HuH-7.5 (cell line): ENCODE measurements around the gene AKT2.
A peak's percentile ranks its signal among the peaks of the same experiment; 100 is the strongest.
"Not testable (repeated sequence)": the region's sequence is repeated elsewhere in the genome, so short reads cannot be mapped to it uniquely, and the experiment has no call there.

Experiments
- DNase-seq: peaks from one replicate; pipeline ENCODE4 v3.0.0; 2011; ENCODE audit warnings: low spot score

Gene AKT2

DNA sequence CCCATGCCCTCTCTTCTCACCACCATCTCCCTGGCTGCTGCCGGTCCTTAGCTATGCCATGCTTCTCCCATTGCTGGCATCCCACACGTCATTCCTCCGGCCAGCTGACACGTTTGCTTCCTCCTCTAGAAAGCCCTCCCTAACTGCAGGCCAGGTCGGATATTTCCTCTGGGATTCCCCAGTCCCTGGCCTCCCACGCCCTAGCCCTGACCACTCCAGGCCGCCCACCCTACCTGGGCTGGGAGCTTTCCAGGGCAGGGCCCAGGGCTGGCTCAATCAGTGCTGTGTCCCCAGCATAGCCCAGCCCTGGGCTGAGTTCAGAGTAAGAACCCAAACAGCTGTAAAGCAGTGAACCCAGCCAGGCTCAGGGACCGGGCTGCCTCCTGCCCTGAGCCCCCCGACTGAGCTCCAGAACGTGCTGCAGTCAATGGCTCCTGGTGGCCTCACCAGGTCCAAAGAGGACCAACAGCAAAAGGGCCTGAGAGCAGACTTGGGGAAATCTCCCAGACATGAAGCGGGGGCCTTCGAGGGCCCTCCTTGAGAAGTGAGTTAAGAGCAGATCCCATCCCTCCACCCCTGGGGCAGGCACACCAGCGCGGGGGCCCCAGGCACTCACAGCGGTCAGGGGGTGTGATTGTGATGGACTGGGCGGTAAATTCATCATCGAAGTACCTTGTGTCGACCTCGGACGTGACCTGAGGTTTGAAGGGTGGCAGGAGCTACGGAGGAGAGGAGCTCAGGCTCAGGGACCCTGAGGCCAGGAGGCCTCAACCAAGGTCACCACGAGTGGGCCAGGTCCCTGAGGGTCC, 50.5 kb downstream of the AKT2 start:
- no peak for DNase-seq

DNA sequence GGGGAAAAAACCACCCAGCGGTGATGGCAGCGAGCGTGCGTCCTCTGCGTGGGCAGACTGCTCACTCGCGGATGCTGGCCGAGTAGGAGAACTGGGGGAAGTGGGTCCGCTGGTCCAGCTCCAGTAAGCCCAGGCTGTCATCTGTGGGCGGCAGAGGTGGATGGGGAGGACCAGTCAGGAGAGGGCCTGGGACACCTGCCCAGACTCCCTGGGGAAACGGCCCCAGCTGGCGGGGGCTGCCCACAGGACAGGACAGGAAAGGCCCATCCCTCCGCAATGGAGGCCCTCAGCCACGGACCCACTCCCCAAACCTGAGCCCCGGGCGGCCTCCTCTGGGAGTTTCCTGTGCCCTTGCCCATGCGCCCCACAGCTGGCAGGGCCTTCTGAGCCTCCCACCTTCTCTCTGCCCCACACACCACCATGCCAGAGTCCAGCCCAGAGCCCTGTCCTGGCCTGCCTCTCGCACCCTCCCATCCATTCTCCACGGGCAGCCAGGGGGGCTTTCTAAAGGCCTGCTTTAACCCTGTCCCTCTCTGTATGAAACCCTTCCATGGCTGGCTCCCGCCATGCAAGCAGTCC, 51.2 kb downstream of the AKT2 start:
- no peak for DNase-seq

DNA sequence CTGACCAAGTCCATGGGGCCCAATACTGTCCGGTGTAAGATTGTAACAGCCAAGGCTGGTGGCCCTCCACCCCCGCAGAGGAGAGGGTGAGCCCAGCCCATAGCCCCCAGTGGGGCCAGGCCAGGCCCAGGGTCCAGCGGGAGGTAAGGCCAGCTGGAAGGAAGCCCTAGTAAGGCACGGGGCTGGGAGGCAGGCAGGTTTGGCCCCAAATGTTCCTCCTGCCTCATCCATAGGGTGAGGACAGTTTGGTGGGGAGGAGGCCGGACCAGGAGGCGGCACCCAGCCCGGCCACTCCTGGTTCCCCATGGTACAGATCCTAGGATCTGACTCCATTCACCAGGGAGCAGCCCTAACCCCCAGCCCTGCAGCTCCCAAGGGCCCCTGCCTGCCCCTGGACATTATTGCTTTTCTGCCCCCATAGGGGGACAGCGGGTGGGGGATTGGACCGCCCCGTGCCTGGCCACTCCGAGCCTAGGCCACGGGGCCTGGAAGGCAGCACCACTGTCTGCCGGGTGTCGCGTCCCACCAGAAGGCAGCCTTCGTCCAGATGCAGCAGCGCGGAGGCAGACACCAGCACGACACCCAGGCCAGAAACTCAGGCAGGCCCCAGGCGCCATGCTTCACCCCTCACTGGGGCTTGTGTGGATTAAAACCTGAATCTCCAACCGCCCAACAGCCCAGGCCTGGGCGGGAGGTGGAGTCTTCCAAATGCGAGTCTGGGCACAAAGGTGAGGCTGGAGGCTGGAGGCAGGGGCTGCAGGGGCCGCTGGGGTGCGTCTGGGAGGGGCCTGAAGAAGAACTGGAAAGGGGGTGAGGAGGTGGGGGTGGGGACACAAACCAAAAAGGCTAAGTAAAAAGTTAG, 52.0 kb downstream of the AKT2 start:
- no peak for DNase-seq

DNA sequence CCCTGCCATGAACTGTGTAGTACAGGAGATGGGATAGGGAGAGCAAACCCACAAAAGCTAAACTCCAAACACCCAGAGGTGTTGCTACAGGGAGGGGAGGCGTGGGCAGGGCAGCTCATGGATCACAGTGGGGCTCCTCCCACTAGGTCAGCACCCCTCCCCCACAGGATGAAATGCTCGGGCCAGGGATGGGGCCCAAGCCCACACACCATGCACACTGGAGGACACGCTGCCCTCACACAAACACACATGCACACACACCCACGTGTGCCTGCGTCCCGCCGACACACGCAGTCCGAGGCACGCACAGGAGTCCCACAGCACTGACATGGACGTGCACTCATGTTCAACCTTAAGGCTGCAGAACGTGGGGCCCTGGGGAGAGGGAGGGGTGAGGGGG, 52.7 kb downstream of the AKT2 start:
- no peak for DNase-seq

DNA sequence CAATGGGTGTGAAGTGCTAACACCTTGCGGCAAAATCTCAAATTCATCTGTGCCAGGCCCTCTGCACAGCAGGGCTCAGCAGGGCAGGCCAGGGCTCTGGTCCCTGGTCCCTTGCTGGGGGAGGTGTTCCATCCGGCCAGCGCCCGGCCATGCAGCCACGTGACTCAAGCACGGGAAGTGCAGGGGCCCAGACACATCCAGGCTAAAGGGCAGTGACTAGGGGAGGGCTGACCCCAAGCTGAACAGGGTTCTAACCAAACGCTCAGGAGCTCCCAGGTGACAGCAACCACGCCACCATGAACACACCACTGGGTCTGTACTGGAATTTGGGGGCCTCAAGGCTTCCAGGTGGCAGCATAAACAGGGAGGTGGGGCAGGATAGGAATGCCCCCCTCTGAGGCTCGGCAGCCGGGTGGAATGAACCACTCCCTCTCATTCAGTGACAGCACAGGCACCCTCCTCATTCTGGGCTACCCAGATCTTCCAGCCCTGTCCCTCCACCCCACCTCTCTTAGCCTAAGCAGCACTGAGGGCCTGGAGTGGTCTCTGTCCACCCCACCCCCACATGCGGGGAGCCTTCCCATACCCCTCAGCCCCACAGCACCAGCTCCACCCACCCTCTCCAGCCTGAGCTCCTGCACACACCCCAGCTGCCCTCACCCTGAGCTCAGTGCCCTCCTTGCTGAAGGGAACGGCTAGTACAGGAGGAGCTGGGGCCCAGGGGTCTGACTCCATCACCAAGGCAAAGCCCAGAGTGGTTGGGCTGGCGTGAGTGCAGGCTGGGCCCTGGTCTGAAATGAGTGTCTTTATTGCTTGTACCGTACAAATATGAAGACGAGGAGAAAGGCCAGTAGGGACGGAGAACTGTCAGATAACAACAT, 53.4 kb downstream of the AKT2 start:
- DNase-seq: no peak

DNA sequence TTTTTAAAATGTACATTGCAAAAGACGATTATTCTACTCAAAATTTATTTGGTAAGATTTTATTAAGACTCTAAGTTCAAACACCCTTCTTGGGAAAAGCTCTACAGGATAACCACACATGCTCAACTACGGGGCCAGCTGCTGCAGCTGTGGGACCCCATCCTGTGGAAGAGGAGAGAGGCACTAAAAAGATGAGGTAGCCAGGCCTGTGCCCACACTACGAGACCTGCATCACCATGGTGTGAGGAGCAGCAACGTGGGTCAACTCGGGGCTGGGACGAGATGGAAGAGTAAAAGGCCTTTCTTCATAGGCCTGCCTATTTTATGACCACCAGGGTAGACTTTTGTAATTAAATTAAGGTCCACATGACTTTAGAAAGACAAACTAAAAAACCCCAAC, 54.1 kb downstream of the AKT2 start:
- no peak for DNase-seq

DNA sequence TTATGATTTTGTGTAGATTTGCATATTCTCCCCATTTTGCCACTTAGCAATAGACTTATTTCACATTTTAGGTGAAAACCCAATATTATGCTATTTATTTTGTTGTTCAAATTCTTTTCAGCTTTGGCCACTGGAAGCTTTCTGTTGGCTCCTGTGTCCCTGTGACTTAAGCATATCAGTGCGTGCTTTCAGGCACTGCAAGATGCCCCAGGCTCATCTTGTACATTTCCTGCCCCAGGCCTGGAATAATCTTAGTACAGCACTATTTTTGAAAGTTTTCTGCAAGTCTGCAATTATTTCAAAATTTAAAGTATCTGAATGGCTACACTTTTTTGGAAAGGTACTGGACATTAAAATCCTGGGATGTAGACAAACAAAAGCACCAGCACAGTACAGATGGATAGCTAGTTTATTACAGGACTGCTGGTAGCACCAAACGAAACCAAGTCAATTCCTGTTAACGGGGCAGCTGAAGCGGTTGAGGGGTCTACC, 55.2 kb downstream of the AKT2 start:
- DNase-seq: no peak

DNA sequence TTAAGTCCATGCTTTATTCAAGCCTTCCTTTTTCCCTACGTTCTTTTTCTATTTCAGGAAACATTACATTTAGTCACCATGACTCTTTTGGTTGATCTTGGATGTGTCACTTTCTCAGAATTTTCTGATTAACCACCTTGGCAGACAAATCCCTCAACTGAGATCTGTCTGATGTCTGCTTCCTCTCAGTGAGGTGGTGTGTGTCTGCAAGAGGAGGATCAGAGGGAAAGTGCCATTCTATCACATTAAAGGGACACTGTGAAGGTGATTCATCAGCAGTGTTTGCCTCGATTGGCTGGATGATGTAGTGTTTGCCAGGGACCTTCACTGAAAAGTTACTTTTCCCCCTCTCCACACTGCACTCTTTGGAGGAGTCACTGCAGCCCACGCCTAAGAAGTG, 55.7 kb downstream of the AKT2 start:
- DNase-seq: no peak

DNA sequence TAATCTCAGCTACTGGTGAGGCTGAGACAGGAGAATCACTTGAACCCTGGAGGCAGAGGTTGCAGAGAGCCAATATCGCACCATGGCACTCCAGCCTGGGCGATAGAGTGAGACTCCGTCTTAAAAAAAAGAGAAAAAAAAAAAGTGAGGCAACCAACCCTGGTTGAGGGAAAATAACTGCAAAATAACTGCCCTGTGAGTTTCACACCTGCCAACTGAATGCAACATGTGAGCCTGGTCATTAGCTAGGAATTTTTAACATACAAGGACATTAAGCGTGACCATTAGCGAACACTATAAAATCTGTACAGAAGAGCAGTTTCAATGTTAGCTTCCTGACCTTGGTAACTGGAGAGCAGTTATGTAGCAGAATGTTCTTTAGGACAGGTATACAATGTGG, 56.3 kb downstream of the AKT2 start:
- DNase-seq: no peak

DNA sequence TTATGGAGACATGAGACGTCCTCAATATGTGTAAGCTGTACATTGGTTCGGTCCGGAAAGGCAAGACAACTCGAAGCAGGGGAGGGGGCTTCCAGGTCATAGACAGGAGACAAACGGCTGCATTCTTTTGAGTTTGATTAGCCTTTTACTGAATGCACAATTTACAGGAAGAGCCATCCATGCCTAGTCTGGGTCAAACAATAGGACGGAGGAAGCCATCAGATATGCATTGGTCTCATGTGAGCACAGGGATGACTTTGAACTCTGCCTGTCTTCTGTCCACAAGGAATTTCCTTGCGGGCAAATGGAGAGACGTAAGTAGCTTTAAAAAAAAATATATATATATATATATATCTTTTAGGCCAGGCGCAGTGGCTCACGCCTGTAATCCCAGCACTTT, 56.8 kb downstream of the AKT2 start:
- DNase-seq: no peak

DNA sequence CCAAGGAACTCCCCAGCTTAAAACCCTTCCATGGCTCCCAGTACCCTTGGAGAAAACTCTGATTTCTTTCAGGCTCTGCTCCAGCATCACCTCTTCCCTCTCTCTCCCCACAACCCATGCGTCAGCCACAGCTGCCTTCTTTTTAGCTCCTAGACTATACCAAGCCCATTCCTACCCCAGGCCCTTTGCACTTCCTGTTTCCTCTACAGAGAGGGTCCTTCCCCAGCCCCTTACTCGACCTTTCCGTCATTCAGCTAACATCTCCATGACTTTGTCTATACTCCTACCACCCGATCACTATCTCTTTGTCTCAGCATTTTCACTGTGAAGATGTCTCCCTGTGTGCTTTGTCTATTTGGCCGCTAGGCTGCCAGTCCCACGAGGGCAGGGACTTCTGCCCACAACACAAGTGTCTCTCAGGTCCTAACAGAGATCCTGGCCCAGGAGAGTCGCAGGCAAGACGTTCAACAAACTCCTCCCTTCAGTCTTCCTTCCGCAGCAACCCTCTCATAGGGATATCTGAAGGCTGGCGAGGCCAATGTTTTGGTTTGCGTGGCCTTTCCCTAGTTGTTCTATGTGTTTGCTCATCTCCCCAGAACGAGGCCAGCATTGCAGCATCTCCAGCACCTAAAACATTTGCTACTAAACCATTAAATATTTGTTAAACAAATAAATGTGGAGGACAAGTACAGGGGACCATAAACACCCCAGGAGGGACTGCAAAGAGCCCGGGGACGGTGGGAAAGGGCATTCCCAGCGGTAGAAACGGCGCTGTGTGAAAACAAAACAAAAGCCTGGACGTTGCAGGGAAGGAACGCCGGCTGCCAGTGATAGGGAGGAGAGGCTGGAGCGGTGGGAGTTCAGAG, 59.5 kb downstream of the AKT2 start:
- DNase-seq: peak; percentile 80

DNA sequence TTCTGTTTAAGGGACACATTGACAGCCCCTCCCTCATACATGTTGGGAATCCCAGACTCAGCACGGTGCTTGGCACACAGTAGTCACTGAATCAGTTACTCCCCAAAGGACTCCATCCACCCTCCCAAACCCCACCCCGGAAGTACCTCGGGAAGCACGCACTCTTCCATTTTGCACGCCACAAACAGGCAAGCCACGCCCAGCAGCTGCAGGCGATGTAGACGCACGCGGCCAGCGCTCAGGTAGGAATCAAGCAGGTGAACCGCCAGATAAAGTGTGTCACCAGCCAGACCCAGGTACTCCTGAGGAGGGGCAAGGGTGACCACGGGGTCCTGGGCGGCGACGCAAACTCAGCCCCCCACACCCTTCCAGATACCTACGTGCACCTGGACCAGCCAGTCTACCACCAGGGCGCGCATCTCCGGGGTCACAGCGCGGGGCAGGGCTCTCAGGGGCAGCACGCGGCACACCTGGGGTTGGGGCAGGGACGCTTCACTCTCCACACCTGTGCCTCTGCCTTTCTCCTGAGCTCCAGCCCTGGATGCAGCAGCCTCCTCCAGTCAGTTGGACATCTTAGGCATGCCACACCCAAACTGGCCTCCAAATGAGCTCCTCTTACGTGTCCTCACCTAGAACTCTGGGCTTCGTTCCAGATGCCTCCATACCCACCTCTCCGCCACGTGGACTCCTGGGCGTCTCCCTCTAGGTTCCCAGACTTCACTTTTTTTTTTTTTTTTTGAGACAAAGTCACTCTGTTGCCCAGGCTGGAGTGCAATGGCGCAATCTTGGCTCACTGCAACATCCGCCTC, 60.6 kb downstream of the AKT2 start:
- no peak for DNase-seq

DNA sequence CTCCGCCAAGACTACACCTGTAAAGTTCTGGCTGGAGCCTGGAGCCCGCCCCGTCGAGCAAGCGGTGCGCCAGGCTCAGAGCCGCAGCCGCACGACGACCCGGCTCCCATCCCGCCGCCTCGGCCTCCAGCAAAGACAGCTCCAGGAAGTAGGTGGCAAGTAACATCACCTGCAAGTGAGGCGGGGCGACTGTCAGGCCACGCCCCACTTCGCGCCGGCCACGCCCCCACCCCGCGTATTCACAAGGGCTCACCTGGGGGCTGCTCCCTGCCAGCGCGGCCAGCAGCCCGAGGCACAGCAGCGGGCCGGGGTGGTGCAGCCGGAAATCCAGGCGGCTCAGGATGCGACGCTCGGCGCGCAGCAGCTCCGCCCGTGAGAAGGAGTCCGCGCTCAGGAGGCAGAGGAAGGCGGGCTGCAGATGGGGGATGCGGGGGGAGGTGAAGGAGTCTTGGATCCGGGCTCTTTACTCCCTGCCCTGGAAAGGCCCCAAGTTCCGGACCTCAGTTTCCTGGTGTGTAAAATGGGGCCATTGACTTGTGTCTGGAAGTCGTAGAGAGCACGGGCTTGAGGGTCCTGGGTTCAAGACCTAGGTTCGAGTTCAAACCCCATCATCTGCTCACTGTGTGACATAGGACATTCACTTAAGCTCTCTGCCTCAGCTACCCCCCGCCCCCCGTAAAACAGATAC, 61.9 kb downstream of the AKT2 start:
- no peak for DNase-seq

DNA sequence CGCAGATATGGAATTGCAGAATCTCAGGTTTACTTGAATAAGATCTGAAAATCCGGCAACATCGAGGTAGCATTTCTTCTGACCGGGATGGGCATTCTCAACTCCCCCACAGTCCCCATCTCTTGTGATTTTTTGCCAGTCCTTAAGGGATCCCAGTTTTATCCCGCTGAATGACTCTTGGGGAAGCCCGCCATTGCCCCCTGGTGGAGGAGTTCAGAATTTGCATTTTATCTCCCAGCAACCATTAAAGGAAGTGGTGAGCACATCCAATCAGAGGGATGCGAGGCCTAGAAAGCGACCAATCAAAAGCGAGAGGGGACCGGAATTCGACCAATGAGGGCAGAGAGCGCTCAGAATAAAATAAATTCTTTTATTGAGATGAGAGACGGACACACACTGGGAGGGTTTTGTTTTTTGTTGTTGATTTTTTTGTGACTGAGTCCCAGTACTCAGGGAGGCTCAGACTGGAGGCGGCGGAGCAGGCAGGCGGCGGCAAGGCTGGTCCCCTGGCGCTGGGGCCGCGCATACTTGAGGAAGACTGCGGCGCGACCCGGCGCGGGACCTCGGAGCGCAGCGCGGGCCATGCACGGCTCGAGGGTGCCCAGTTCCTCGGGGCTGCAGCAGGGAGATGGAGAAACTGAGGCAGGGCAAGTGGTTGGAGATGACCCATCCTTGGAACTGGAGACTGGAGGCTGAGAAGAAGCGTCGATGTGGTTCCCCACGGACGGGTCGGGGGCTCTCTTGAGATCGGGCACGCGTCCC, 63.1 kb downstream of the AKT2 start:
- peak; percentile 99 for DNase-seq

DNA sequence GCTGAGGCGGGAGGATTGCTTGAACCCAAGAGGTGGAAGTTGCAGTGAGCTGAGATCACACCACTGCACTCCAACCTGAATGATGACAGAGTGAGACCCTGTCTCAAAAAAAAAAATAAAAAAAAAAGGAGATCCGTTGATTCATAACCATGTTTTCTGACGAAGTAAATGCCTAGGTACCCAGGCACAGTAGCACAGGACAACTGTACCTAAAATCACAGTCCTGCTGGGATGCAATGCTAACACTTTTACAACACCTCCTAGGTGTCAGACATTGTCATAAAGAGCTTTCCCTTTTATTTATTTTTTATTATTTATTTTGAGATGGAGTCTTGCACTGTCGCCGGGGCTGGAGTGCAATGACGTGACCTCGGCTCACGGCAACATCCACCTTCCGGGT, 64.5 kb downstream of the AKT2 start:
- DNase-seq: no peak

DNA sequence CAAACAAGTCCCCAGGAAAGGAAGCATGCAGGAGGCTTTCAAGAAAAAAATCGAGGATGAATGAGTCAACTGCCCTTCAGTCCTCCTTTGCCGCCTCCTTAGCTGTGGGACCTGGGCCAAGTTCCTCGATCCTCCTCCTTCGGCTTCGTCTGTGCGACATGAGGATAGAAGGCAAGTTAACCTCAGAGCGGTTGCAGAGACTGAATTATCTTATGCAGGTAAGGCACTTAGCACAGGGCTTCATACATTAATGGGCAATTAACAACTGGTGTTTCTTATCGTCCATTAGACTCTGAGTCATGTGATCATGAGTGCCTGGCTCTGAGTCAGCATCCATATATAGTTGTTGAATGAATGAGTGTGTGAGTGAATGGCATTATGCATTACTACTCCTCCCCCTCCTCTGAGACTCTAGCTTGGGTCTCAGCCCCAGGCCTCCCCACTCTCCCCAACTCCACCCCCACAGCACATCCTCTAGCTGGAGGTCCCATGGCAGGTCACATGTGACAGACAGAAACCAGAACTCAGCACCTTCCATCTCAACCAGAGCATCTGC, 65.3 kb downstream of the AKT2 start:
- no peak for DNase-seq

DNA sequence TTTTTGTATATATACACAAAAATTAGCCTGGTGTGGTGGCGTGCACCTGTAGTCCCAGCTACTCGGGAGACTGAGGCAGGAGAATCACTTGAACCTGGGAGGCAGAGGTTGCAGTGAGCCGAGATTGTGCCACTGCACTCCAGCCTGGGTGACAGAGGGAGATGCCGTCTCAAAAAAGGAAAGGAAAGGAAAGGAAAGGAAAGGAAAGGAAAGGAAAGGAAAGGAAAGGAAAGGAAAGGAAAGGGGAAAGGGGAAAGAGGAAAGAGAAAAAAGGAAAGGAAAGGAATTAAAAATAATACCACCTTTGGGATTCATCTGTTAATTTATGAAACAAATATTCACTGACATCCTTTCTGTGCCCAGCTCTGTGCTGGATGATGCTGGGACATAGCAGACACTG, 66.1 kb downstream of the AKT2 start:
- DNase-seq: not testable (repeated sequence)
